Thyroid gland (tissue), 4 donors: ENCODE data around the gene PALM. TPM values are rescaled to one million over a fixed set of nuclear protein-coding genes. Genes with fewer than 3 reads are reported as not detected.

ENCODE experiments used
- DNase-seq, 2 donors: peaks; one replicate each; pipeline ENCODE4 v3.0.0-alpha.2; 2019
- H3K27ac ChIP-seq, 3 donors: fragments of 200-600 bp; sonication (generic); 1 replicate in 2 of 3; 2 replicates in 1 of 3; pipeline ENCODE4 v1.5.1; 2016 to 2019; ENCODE audit warnings: mild to moderate bottlenecking in 1 of 3, moderate library complexity in 1 of 3
- H3K27me3 ChIP-seq: fragments of 200-600 bp; sonication (generic); one replicate; pipeline ENCODE4 v1.5.1; 2019
- H3K36me3 ChIP-seq, 2 donors: fragments of 200-600 bp; sonication (generic); one replicate each; pipeline ENCODE4 v1.5.1; 2016 to 2019
- H3K4me1 ChIP-seq, 2 donors: fragments of 200-600 bp; sonication (generic); one replicate each; pipeline ENCODE4 v1.5.1; 2017 to 2019
- H3K4me3 ChIP-seq, 3 donors: fragments of 200-600 bp; sonication (generic); replicated peaks in 1 of 3; 1 replicate in 2 of 3; 2 replicates in 1 of 3; pipeline ENCODE4 v1.5.1; 2016; ENCODE audit warnings: mild to moderate bottlenecking in 1 of 3
- H3K9me3 ChIP-seq: fragments of 200-600 bp; sonication (generic); one replicate; pipeline ENCODE4 v1.5.1; 2017
- POLR2A ChIP-seq, 2 donors: fragments of 450-650 bp; IDR thresholded peaks; one replicate each; pipeline ENCODE4 v1.6.1; 2017; ENCODE audit warnings: antibody characterized with exemption in 2 of 2, mild to moderate bottlenecking in 2 of 2, moderate library complexity in 1 of 2
- WGBS, 2 donors: methylation state at CpG; one replicate each; pipeline ENCODE4 v1.1.5; 2017; 5-methylcytosine and 5-hydroxymethylcytosine counted together
- intact Hi-C: fragments of 100-400 bp; cut with DNase I; formaldehyde crosslinking; loops from one replicate; pipeline ENCODE4 v1.15.1; 2023
- total RNA-seq, 4 donors: library from RNA; depleted of rRNA; stranded (reverse); fragments of >200 nt; gene quantifications; one replicate each; pipeline ENCODE4 v1.2.3, GENCODE V29; 2016
- TF ChIP-seq, protein P1 (sequence below), 6 experiments: fragments of 200-600 bp in 3 of 6; fragments of 450-650 bp in 3 of 6; sonication (generic) in 3 of 6; IDR thresholded peaks; one replicate each; pipeline ENCODE4 v1.5.1; 2016 to 2019; ENCODE audit warnings: antibody characterized with exemption in 6 of 6, mild to moderate bottlenecking in 2 of 6, inconsistent platforms in 1 of 6, moderate library complexity in 1 of 6

The PALM gene
- total RNA-seq, 4 donors from 2014 or later, result 18.9 to 45.5 (median 27.7) TPM

GRCh38 chr19:670609-671075 lies 38.1 kb upstream of the PALM start:
- Histone ChIP-seq H3K9me3 (no peaks in the 10 kb centered on the region), H3K36me3 (no peaks in the 10 kb centered on the region), H3K4me1 (peaks cover 0 to 1% of the 10 kb centered on the region in 2 donors), H3K27ac (no peak overlapping the region), H3K27me3 (no peaks in the 10 kb centered on the region), H3K4me3 (no peak overlapping the region)
- no peak for DNase-seq
- TF ChIP-seq, protein P1, sequence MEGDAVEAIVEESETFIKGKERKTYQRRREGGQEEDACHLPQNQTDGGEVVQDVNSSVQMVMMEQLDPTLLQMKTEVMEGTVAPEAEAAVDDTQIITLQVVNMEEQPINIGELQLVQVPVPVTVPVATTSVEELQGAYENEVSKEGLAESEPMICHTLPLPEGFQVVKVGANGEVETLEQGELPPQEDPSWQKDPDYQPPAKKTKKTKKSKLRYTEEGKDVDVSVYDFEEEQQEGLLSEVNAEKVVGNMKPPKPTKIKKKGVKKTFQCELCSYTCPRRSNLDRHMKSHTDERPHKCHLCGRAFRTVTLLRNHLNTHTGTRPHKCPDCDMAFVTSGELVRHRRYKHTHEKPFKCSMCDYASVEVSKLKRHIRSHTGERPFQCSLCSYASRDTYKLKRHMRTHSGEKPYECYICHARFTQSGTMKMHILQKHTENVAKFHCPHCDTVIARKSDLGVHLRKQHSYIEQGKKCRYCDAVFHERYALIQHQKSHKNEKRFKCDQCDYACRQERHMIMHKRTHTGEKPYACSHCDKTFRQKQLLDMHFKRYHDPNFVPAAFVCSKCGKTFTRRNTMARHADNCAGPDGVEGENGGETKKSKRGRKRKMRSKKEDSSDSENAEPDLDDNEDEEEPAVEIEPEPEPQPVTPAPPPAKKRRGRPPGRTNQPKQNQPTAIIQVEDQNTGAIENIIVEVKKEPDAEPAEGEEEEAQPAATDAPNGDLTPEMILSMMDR (IDR thresholded peaks at IDR 0.05), result no peak
- TF ChIP-seq POLR2A (IDR thresholded peaks at IDR 0.05), result no peak
- intact Hi-C loops, result no loop called here
- WGBS, 2 donors, result 69 to 76% methylated on average over 8 to 9 of the region's 9 CpGs

GRCh38 chr19:674282-675151 lies 34.2 kb upstream of the PALM start:
- Histone ChIP-seq H3K9me3 (no peaks in the 10 kb centered on the region), H3K27ac (no peak overlapping the region), H3K4me3 (no peak overlapping the region), H3K36me3 (no peaks in the 10 kb centered on the region), H3K4me1 (peaks cover 15 to 31% of the 10 kb centered on the region in 2 donors), H3K27me3 (no peaks in the 10 kb centered on the region)
- no peak for DNase-seq
- WGBS, 2 donors, result 65 to 69% methylated on average over 18 to 27 of the region's 38 CpGs
- intact Hi-C loops, result no loop called here
- TF ChIP-seq, protein P1 (IDR thresholded peaks at IDR 0.05), result no peak
- no peak for TF ChIP-seq POLR2A (IDR thresholded peaks at IDR 0.05)

DNA sequence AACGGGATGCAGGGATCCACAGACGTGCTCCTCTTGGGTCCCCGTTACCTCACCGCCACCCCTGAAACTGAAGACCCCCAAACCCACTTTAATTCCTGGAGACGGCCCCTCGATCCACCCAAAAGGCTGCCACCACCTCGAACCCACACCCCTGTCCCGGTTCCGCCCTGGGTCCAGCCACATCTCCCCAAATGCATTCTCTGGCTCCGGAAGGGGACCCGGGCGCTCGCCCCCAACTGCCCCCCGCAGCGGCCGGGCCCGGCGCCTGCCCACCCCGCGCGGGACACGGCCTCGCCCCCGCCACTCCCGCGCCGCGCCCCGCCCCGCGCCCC lies 32.8 kb upstream of the PALM start:
- no peaks in the 10 kb centered on the region for H3K27me3 ChIP-seq
- H3K27ac ChIP-seq, result peak overlapping the region in 1 of 3 donors; percentile 30
- no peak for DNase-seq
- TF ChIP-seq, protein P1 (IDR thresholded peaks at IDR 0.05), result no peak
- no peak for TF ChIP-seq POLR2A (IDR thresholded peaks at IDR 0.05)
- H3K9me3 ChIP-seq, result no peaks in the 10 kb centered on the region
- 28 to 34% methylated on average over 9 to 10 of the region's 31 CpGs for WGBS, 2 donors
- H3K4me1 ChIP-seq, result peaks cover 17 to 35% of the 10 kb centered on the region in 2 donors
- no peaks in the 10 kb centered on the region for H3K36me3 ChIP-seq
- intact Hi-C loops, result no loop called here
- H3K4me3 ChIP-seq, result peak overlapping the region in 1 of 3 donors; percentile 41

GRCh38 chr19:676339-677105 lies 32.2 kb upstream of the PALM start, which contains the start of gene FSTL3:
Gene FSTL3 (plus strand): TSS chr19:676392. CDS start chr19:676424, 32 bp downstream.
- Histone ChIP-seq H3K4me3 (peak within 1 kb of the TSS in 1 of 3 donors; percentile 41), H3K4me1 (peaks cover 17 to 38% of the 10 kb centered on the region in 2 donors), H3K27ac (peak within 1 kb of the TSS in 2 of 3 donors; percentile 67 to 80), H3K9me3 (no peaks in the 10 kb centered on the region), H3K36me3 (no peaks in the 10 kb centered on the region), H3K27me3 (no peaks in the 10 kb centered on the region)
- DNase-seq, result no peak
- WGBS, 2 donors, result 9 to 18% methylated on average over 2 to 6 of the region's 63 CpGs
- intact Hi-C loops, result no loop called here
- TF ChIP-seq POLR2A (IDR thresholded peaks at IDR 0.05), result peak in 1 of 2 donors; percentile 3
- TF ChIP-seq, protein P1 (IDR thresholded peaks at IDR 0.05), result no peak
